SIG-M5 treated with dmso at 0.1 percent for 504 hours (cell line): ENCODE measurements around the gene REXO4.
"Not testable (repeated sequence)": the region's sequence is repeated elsewhere in the genome, so short reads cannot be mapped to it uniquely, and the experiment has no call there.

Experiments
- DNase-seq: peaks from one replicate; lab custom pipeline; 2025; ENCODE audit not compliant: unreplicated experiment; lab: John Stamatoyannopoulos, UW

The REXO4 gene

DNA sequence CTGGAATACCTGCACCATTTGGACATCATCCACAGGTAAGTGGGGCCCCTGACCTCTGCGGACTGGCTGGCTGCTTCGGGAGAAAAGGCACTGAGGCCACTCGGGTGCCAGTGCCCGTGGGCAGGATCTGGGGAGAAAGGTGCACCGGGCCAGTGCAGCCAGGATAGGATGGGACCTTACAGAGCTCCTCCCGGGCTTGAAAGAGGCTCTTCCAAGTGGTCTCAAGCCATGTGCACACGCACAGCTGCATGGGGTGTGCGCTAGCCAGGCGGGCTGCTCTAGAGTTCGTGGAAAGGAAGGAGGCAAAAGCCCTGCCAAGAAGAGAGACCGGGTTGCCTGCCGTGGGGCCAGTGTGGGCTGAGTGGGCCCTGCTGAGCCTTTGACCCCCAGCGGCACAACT lies 28.2 kb downstream of the REXO4 start:
- no peak for DNase-seq

DNA sequence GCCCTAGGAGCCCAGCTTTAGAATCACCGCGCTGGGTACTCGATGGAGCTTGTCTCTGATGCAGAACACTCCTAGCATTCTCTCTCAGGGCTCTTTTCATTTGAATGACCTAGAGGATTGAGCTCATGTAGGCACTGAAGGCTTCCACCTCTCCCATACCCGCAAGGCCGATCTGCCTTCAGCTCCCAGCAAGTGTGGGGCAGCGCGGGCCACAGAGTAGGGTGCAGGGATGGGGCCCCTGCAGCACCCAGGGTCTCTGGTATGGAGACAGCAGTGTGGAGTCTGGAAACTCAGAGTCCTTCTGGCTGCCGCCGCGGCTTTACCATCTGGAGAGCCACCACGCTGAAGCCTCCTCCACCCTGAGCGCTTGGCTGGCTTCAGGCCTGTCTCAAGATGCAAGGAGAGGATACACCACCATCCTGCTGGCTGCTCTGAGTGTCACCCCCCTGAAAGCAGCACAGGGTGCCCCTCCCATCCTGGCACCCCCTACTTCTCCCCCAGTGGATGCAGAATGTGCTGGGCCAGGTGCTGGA lies 28.7 kb downstream of the REXO4 start:
- no peak for DNase-seq

DNA sequence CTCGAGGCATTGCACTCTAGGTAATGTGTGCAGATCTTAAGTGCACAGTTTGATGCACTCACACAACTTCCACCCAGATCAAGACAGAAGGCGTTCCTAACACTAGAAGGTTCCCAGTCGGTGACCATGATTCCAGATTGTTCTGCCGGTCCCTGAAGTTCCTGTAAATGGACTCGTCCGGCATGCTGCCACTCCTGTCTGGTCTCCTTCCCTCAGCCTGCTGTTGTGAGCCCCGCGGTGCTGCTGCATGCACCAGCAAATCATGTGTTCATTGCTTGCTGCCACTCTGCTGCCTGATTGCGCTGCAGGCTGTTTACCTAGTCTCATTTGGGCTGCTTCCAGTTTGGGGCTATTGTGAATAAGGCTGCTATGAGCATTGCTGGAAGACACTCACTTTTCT lies 30.1 kb downstream of the REXO4 start:
- DNase-seq = peak; percentile 42

DNA sequence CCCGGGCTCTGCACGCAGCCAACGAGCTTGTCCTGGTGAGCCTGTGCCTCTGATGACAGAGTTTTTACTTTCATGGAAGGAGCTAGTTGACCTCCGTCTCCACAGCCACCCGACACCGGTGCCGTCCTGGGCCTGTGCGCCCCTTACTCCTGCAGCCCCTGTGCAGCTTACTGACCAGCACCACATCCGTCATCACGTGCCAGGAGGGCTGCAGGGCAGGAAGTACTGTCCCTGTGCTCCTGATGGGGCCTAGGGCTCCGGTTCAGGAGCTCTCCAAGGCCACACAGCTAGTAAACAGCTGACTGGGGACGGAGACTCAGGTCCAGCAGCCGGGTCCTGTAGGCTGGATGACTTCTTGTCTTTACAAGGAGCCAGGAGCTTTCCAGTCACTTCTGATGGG lies 31.5 kb downstream of the REXO4 start:
- DNase-seq = no peak

DNA sequence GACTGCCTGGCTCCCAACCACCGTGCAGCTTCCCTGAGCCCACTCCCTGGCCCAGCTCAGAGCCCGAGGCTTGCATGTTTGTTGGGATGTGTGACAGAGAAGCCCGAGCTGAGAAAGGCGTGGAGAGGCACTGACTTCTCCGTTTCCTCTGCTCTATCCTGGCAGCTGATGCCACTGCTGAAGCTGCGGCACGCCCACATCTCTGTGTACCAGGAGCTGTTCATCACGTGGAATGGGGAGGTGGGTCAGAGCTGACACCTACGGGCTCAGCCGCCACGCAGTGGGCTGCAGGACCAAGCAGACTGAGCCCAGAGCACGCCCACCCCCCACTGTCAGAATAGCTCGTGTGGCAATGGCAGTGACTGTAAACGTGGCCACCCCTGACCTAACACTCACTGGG lies 32.4 kb downstream of the REXO4 start:
- DNase-seq = no peak

DNA sequence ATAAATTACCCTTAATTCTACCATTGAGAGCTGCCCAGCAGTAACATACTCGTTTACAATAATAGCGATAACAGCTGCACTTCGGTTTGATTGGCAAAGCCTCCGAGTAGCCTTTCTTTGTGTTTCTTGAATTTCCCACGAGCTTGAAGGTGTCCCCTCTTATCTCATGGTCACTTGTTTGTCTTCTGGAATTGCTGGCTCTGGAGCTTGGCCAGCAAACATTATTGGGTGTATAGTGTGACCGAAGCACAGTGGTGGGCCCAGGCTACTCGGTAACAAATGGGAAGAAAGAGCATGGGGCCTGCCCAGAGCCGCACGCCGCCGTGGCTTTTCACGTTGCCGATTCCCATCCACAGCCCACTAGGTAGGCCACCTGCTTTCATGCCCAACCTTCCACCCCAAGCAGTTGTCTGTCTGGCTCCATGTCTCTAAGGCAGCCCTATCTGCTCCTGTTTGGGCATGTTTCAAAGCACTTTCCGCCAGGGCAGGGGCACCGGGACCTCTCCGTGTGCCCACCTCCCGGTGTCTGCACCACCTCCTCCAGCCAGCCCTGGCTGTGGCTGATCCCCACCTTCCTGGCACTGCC lies 33.0 kb downstream of the REXO4 start:
- DNase-seq = no peak

DNA sequence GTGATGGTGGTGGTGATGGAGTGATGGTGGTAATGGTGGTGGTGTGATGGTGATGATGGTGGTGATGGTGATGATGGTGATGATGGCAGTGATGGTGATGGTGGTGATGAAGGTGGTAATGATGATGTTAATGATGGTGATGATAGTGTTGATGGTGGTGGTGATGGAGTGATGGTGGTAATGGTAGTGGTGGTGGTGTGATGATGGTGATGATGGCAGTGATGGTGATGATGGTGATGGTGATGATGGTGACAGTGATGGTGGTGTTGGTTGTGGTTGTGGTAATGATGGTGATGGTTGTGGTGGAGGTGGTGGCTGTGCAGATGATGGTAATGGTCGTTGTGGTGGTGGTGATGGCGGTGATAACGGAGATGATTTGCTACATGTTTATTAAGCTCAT lies 34.4 kb downstream of the REXO4 start:
- DNase-seq = no peak

DNA sequence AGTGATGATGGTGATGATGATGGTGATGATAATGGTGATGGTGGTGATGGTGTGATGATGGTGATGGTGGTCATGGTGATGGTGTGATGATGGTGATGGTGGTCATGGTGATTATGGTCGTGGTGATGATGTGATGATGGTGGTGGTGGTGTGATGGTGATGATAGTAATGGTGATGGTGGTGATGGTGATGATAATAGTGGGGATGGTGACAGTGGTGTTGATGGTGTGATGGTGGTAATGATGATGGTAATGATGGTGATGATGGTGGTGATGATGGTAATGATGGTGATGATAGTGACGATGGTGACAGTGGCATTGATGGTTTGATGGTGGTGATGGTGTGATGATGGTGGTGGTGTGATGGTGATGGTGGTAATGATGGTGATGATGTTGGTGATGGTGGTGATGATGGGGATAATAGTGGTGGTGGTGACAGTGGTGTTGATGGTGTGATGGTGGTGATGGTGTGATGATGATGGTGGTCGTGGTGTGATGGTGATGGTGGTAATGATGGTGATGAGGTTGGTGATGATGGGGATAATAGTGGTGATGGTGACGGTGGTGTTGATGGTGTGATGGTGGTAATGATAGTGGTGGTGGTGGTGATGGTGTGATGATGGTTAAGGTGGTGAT lies 35.2 kb downstream of the REXO4 start:
- DNase-seq = no peak

DNA sequence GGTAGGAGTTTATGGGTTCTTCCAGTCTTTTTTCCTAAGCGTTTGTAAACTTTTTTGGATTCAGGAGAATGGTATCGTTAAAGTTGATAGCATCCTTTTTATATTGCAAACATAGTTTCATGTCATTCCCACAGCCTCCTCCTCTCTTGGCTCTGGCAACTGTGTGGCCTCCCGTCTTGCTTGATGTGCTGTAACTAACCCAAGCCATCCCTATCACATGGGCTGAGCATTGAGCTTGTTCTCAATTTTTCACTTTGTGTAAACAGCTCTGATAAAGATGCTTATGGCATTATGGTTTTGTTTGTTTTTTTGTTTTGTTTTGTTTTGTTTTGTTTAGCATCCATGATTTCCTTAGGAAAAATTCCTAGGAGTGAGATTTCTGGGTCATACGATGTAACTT lies 37.1 kb downstream of the REXO4 start:
- DNase-seq = no peak

DNA sequence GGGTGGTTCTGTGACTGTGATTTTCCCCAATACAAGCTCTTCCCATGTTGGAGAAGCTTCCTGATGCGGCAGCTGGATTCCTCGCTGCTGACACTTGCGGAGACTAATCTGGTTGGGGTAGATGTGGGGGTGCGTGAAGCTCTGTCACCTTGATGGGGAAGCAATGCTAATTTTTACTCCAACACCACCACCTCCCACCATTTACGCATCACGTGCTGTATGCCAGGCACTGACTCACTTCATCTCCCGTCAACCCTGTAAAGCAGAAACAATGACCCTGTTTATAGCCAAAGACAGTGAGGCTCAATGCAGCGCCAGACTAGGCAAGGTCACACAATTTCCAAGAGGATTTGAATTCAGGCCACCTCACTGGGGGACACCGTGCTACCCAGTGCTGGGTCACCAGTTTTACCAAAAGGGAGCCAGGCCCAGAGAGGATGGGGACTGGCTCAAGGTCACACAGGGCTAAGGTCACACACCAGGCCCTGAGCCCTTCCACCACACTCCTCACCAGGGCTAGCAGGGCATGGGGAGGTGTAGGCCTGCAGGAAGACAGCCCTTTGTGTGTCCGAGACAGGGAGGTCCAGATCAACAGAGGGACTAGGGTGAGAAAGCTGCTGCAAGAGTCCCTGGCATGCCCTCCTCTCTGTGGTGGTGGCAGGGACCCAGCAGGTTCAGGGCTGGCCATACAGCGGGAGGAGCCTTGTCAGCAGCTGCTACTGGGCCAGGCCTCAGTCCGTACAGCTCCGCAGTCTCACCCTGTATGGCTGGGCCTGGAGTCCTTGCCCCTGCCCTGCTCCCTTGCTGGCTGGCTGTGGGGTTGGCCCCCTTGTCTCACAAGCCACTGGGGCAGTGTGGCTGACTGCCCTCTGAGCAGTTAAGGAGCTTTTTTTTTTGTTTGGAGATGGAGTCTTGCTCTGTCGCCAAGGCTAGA lies 38.4 kb downstream of the REXO4 start:
- DNase-seq = no peak

DNA sequence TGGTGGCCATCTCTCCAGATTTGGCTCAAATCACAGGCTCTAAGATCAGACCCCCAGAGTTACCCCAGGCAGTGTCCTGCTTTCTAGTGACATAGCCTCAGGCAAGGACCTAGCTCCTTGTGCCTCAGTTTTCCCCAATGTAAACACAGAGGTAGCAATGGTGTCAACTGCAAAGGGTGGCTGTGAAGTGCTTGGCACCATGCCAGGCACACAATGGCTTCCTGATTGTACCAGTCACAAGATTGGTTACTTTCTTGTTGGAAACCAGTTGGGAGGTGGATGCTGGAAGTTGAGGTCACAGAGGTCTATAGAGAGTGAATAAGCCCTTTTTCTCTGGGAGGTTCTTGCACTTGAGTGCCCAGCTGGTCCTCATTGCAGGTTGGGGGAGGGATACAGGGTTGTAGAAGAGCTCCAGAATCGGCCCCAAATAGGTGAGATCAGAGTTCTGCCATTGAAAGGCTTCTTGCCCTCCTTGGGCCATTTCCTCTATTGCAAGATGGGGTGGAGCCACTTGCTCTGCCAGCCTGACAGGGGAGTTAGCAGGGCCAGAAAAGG lies 39.3 kb downstream of the REXO4 start:
- DNase-seq = no peak

DNA sequence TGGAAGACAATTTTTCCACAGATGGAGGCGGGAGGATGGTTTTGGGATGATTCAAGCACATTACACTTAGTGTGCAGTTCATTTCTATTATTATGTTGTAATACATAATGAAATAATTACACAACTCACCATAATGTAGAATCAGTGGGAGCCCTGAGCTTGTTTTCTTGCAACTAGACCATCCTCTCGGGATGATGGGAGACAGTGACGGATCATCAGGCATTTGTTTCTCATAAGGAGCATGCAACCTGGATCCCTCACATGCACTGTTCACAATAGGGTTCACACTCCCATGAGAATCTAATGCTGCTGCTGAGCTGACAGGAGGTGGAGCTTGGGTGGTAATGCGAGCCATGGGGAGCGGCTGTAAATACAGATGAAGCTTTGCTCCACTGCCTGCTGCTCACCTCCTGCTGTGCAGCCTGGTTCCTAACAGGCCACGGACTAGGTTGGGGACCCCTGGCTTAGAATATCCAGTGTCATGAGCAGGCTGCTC lies 40.0 kb downstream of the REXO4 start:
- no peak for DNase-seq

DNA sequence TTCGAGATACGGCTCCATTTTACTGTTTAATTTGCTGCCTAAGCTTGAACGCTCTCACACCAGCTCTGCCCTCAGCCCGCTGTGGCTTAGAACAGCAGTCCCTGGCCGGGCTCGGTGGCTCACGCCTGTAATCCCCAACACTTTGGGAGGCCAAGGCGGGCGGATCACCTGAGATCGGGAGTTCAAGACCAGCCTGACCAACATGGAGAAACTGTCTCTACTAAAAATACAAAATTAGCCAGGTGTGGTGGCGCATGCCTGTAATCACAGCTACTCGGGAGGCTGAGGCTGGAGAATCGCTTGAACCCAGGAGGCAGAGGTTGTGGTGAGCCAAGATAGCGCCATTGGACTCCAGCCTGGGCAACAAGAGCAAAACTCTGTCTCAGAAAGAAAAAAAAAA lies 40.5 kb downstream of the REXO4 start:
- not testable (repeated sequence) for DNase-seq

DNA sequence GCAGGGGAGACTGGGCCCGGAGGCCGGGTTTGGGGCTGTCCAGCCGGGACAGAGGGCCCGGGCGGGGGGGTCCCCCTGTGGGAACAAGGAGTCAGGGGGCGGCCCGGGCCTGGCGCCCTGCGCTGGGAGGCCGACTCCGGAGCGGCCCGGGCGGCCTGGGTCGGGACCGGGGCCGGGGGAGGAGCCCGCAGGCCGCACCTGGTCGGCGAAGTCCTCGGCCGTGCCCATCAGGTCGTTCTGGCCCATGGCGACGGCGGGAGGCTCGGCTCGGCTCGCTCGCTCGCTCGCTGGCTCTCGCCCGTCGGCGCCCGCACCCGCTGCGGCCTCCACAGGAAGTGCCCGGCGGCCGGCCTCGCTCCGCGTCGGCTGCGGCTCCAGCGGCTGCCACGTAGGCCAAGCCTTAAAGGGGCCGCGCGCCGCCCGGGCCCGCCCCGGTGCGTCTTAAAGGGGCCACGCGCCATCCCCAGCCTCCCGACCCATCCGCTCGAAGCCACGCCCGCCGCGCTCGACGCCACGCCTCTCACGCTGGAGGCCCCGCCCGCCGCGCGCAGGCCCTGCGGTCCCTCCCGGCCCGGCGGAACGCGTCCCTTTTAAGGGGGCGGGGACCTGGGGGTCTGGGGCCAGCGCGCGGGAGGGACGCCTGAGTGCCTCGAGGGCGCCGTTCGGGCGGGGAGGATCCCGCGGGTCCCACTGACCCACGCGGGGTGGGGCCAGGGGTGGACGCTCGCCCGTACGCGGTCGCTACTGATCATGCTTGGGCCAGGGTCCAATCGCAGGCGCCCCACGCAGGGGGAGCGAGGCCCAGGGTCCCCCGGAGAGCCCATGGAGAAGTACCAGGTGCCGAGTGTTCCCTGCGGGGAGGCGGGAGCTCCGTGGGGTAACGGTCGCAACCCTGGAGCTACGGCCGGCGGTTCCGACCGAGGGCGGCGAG lies 41.8 kb downstream of the REXO4 start, which contains the start of the genes STKLD1 and SURF4:
TSS of gene STKLD1 (plus strand) at position 643 of the 931 bp plus-strand sequence. CDS start at position 751, 108 bp downstream.
TSS of gene SURF4 (minus strand) at position 337 of the 931 bp plus-strand sequence. CDS start at position 246, 91 bp downstream.
- peak; percentile 83 for DNase-seq

DNA sequence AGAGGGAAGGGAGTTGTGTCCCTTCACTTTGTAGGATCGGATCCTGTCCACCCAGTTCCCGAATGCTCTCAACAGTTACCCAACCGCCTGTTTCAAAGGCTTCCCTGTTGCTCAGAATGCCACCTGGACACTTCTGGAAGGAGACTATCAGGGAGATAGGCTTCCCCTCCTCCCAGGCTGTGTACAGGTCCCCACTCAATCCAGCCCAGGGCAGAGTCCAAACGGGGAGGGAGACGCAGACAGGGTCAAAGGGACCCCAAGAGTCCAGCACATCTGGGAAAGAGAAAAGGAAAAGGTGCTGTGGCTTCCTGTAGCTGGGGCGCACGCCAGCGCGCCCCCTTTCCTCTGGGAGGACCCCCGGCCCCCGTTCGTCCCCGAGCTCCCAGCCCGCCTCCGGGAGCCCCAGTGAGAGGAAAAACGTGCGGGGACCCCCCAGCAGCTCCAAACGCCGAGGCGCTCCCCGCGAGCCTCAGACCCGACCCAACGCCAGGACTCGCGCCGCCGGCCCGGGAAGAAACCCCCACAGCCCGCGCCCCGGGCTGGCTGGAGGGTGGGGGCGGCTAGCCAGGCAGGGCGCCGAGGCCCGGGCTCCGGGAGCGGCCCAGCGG lies 42.6 kb downstream of the REXO4 start:
- peak; percentile 54 for DNase-seq

DNA sequence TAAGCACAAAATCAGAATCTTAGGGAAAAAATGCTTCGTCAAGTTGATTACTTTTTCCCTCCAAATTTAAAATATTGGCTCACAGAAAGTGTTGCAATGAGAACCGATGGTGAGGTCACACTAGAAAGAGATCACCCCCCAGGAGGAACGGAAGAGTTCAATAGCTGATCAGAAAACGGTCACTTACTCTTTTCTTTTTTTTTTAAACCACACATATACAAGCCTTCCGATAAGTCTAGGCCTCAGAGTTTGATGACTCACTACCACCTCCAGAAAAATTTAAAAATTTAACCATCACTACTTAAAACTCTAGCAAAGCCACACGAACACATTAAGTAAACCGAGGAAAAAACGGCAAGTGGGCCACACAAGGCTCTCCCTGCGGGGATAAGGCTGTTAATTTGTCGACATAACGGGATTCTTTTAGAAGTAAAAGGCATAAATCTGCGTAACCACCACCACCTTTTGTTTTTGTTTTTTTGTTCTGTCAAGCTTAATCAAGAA lies 43.1 kb downstream of the REXO4 start:
- DNase-seq = peak; percentile 83

DNA sequence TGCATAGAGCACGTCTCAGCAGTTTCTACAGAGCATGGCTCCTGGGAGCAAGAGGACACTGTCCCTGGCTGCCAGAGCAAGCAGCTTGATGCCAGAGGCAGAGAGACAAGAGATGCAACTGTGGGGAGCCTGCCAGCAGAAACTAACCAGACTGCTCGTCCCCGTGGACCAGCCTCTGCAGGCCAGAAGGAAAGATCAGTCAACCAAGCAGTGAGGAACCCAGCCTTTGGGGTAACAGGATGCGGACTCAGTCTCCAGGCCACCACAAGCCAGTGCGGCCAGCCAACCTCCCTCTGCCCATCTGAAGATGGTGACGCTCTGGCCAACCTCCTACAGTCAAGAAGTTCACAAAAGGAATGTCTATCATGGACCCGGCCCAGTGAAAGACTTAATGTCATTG lies 45.7 kb downstream of the REXO4 start:
- DNase-seq = no peak

DNA sequence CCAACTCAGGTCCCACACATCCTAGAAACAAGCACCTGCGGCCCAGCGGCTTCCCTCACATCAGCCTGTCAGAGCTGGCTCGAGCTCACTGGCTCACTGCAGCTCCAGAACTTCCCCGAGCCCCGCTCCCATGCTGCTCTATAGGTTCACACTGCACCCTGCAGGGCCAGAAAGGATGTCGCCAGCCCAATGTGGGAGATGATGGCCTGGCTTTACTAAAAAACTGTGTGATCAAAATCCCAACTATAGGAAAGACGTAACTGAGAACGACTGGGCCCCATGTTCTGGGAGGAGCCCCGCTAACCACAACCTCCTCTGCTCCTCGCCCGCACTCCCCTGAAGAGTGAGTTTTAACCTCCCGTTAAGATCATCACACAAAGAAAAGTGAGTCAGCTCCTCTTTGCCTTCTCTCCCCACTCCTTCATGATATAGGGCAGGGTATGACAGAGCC lies 46.5 kb downstream of the REXO4 start:
- DNase-seq = peak; percentile 30

DNA sequence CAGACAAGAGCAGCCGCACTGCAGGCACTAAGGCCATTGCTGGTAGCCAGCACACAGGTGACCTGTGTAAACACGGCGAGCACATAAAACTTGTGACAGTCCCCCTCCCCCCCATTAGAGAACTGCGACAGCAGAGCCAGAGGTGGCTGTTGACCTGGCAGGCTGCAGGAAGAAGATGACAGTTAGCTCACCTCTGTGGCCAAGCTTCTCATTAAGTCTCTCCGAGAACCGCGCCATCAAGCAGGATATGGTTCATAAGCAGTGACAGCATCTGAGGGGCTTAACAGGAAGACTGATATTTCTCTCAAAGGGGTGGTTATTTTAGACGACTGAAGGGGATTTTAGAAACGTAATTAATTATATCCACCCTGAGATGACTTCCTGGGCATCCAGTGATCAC lies 47.1 kb downstream of the REXO4 start:
- DNase-seq = no peak
